Measurements from ENCODE around the gene PPM1F. TPM values are rescaled to one million over a fixed set of nuclear protein-coding genes. Genes with fewer than 3 reads are reported as not detected.
A peak's percentile ranks its signal among the peaks of the same experiment; 100 is the strongest.

PPM1F gene, protein sequence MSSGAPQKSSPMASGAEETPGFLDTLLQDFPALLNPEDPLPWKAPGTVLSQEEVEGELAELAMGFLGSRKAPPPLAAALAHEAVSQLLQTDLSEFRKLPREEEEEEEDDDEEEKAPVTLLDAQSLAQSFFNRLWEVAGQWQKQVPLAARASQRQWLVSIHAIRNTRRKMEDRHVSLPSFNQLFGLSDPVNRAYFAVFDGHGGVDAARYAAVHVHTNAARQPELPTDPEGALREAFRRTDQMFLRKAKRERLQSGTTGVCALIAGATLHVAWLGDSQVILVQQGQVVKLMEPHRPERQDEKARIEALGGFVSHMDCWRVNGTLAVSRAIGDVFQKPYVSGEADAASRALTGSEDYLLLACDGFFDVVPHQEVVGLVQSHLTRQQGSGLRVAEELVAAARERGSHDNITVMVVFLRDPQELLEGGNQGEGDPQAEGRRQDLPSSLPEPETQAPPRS
- 10 to 100 TPM; 12.3 to 23.1 (median 16.3) TPM for total RNA-seq

DNA sequence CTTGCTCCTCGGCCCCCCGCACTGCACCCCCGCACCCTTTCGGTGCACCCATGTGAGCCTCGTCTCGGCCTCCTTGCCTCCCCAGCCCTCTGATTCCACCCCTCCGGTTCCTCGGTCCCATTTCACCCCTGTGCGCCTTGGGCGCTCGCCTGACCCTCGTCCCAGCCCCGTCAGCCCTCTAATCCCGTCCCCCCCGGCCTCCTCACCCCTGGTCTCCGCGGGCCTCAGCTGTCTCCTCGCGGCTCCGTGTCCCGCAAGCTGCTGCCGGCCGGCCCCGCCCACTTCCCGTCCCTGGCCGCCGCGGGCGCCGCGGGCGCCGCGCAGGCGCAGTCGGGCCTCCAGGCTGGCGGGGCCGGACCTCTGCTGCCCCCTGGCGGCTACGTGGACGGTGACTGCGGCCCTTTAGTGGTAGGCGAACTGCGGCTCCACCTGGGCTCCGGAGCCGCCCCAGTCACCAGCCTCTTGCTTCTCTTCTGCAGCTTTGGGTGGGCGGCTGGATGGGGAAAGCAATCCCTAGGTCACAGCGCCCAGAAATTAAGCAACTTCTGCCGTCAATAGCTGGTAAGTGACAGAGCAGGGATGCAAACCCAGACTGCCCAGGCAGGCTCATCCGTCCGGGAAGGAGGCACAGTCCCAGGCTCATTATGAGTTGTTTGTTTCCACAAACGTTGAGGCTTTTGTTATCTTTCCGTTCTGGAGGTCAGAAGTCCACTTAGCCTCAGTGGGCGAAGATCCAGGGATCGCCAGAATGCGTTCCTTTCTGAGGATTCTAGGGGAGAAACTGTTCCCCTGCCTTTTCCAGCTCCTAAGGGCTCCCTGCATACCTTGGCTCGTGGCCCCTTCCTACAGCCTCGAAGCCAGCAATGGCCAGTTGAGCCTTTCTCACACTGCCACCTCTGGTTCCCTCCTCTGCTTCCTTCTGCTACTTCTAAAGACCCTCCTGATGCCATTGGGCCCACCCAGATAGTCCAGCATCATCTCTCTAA is at the start of gene PPM1F:
Gene PPM1F, minus strand, starts transcription at position 263 of the 986 bp plus-strand sequence. CDS start 6,800 bp downstream, outside the sequence.
- 15 to 90% (median 63%) methylated on average over 2 to 9 of the region's 58 CpGs; no CpG with 5 or more reads in 3 of the 10 experiments for WGBS, 10 experiments
- H3K4me3 ChIP-seq = peak within 1 kb of the TSS; percentile 58 to 94 (median 78)
- ATAC-seq (replicated peaks in 6 of 8) = peak; percentile 70 to 91 (median 84)
- in situ Hi-C loops (cut with MboI; ENCODE audit: low pct_unique_long_range_greater_than_20kb in 2 of 9, low sequenced_read_pairs in 9 of 9, unreplicated experiment in 9 of 9) = no loop called here
- H3K27ac ChIP-seq = peak within 1 kb of the TSS; percentile 34 to 70
- peaks cover 7% of the 10 kb centered on the region in 2 donors for H3K4me1 ChIP-seq (replicated peaks in 1 of 2)

DNA sequence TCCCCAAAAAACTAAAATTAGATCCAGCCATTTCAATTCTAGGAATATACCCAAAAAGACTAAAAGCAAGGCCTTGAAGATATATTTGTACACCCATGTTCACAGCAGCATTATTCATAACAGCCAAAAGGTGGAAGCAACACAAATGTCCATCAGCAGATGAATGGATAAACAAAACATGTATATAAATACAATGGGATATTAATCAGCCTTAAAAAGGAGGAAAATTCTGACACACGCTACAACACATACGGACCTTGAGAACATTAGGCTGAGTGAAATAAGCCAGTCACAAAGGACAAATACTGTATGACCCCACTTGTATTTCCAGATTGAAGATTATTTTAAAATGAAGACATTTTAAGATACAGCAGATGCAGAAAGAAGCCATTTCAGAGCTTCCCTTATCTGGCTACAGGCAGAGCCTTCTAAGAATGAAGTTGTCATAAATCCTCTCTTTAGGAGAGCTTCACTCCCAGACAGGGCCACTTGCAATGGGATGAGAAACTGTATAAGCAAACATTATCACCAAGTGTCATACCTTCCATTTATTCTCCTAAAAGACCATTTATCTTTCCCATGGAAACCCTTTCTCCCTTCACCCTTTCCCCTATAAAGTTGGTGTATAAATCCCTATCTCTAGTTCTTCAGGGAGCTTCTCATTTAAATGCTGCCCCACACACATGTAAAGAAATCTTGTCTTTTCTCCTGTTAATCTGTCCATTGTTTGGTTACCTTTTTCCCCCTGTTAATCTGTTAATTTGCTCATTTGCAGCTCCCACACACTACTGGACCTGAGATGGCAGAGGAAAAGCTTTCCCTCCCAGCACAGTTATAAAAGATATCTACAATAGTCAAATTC is 49.2 kb upstream of the PPM1F start:
- no peaks in the 10 kb centered on the region for H3K4me1 ChIP-seq (replicated peaks in 1 of 2)
- in situ Hi-C loops (cut with MboI; ENCODE audit: low pct_unique_long_range_greater_than_20kb in 2 of 9, low sequenced_read_pairs in 9 of 9, unreplicated experiment in 9 of 9) = no loop called here
- peak overlapping the region; percentile 17 to 23 for H3K27ac ChIP-seq
- ATAC-seq (replicated peaks in 6 of 8) = no peak
- 60 to 95% (median 81%) methylated on average over 1 to 2 of the region's 2 CpGs; no CpG with 5 or more reads in 4 of the 10 experiments for WGBS, 10 experiments
- H3K4me3 ChIP-seq = no peak overlapping the region

DNA sequence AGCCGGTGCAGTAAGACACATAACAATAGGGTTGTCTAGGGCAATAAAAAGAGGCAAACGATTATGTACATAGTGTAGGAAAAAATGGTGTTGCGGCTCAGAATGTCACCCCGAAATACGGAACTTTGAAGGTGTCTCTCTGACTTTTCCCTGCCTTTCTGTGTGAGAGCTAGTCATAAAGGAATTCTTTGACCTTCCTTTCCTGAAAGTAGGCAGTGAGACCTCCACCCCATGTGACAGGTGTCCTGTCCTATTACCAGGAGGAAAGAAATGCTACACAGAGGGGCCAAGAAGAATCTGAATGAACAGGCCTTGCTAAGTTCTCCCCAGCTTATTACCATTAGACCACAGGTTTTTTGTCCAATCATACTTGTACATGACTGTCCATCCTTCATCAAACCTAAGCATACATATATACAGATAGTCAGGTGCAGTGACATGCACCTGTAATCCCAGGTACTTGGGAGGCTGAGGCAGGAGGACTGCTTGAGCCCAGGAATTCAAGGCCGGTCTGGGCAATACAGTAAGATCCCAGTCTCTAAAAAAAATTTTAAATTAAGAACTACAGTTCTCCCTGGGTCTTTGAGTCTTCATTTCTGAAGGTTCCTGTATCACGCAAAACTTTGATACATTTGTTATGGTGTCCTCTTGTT is 46.1 kb upstream of the PPM1F start:
- 36 to 94% (median 61%) methylated on average over 1 to 7 of the region's 7 CpGs for WGBS, 10 experiments
- Histone ChIP-seq H3K4me3 (no peak overlapping the region), H3K4me1 (replicated peaks in 1 of 2) (no peaks in the 10 kb centered on the region), H3K27ac (no peak overlapping the region)
- no peak for ATAC-seq (replicated peaks in 6 of 8)
- in situ Hi-C loops (cut with MboI; ENCODE audit: low pct_unique_long_range_greater_than_20kb in 2 of 9, low sequenced_read_pairs in 9 of 9, unreplicated experiment in 9 of 9) = no loop called here

DNA sequence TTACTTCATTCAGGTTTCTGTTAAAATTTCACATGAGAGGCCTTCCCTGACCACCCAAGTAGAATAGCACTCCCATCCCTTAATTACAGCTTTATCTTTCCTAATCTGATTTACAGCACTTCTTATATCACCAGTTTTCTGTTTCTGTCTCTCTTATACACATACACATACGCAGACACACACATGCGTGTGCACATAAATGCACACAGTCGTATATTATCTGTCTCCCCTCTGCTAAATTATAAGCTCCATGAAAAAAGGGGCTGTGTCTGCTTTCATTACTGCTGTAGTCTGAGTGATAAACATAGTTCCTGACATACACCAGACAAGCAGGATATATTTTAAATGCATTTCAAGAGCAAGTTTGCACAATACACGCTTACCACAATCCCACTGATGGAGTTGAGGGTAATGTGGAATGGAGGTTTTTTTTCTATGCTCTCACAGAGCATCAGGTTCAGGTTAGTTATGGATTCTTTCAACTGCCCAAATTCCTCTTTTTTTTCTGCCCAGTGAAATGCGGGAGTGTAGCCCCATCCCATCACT is 43.6 kb upstream of the PPM1F start:
- WGBS, 10 experiments = 55 to 100% (median 73%) methylated on average over 1 to 5 of the region's 5 CpGs; no CpG with 5 or more reads in 1 of the 10 experiments
- ATAC-seq (replicated peaks in 6 of 8) = no peak
- in situ Hi-C loops (cut with MboI; ENCODE audit: low pct_unique_long_range_greater_than_20kb in 2 of 9, low sequenced_read_pairs in 9 of 9, unreplicated experiment in 9 of 9) = no loop called here
- H3K4me1 ChIP-seq (replicated peaks in 1 of 2) = no peaks in the 10 kb centered on the region
- peak overlapping the region in 1 of 2 donors; percentile 25 for H3K27ac ChIP-seq
- H3K4me3 ChIP-seq = no peak overlapping the region

DNA sequence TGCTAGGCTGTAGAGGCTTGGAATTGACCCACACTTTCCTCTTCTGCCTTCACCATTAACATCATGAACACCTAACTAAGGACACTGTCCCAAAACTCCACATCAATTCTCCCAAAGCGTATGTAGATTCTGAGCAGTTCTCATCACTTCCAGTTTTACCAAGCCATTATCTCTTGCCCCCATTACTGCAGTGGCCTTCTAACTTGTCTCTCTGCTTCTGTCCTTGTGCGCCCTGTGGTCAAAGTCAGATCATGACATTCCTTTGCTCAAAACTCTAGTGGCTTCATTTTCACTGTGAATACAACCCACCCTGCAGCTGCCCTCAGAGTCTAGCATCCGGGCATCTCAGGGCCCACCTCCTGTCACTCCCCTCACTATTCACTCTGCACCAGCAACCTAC is 43.0 kb upstream of the PPM1F start:
- WGBS, 10 experiments = 63 to 100% (median 89%) methylated on average over 1 to 3 of the region's 3 CpGs; no CpG with 5 or more reads in 3 of the 10 experiments
- Histone ChIP-seq H3K4me1 (replicated peaks in 1 of 2) (no peaks in the 10 kb centered on the region), H3K4me3 (no peak overlapping the region), H3K27ac (peak overlapping the region in 1 of 2 donors; percentile 22)
- in situ Hi-C loops (cut with MboI; ENCODE audit: low pct_unique_long_range_greater_than_20kb in 2 of 9, low sequenced_read_pairs in 9 of 9, unreplicated experiment in 9 of 9) = no loop called here
- no peak for ATAC-seq (replicated peaks in 6 of 8)

DNA sequence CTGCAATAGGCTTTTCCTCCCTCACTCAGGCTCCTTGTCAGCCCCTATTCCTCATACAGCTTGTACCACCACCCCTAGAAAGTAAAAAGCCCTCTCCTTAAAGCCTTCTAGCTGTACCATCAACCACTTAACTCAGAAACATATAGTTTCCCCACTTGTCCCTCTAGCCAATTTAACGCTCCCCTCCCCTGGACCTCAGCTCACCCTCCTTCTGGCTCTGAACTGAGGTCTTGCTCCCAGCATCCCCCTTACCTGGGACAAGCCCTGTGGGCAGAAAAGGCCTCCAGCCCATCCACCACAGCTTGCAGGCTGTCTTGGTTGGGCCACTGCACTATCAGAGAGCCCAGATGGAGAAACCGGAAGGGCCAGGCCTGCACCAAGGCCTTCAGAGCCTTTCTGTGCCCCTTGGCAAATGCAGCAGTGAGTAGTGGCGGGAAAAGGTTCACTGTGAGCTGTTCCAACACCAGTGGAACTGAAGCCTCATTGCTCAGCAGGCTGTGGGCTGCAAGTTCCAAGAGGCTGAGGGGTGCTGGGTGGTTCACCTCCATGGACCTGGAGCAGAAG is 42.3 kb upstream of the PPM1F start:
- Histone ChIP-seq H3K4me1 (replicated peaks in 1 of 2) (no peaks in the 10 kb centered on the region), H3K4me3 (no peak overlapping the region), H3K27ac (peak overlapping the region; percentile 20 to 22)
- 30 to 100% (median 62%) methylated on average over 2 to 3 of the region's 3 CpGs; no CpG with 5 or more reads in 6 of the 10 experiments for WGBS, 10 experiments
- in situ Hi-C loops (cut with MboI; ENCODE audit: low pct_unique_long_range_greater_than_20kb in 2 of 9, low sequenced_read_pairs in 9 of 9, unreplicated experiment in 9 of 9) = no loop called here
- ATAC-seq (replicated peaks in 6 of 8) = no peak

DNA sequence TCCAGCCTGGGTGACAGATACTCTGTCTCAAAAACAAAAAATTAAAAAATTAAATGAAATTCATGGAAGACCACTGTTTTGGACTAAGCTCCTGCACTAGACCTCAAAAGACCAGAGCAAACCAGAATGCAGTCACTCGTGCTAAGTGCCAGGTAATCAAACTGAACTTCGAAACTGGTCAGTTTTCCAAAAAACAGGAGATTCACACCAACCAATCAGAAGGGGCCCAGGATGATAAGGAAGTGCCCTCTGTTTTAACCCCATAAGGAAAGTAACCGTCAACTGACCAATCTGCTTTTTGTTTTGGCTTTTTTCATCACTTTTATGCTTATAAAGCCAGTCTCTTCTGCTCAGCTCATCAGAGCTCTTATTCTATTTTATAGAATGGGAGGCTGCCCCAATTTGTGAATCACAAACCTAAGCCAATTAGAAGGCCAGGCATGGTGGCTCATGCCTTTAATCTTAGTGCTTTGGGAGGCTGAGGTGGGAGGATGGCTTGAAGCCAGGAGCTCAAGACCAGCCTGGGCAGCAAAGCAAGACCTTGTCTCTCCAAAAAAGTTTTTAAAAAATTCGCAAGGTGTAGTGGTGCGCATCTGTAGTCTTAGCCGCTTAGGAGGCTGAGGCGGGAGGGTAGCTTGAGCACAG is 40.1 kb upstream of the PPM1F start:
- Histone ChIP-seq H3K4me1 (replicated peaks in 1 of 2) (no peaks in the 10 kb centered on the region), H3K27ac (peak overlapping the region in 1 of 2 donors; percentile 44), H3K4me3 (no peak overlapping the region)
- ATAC-seq (replicated peaks in 6 of 8) = no peak
- in situ Hi-C loops (cut with MboI; ENCODE audit: low pct_unique_long_range_greater_than_20kb in 2 of 9, low sequenced_read_pairs in 9 of 9, unreplicated experiment in 9 of 9) = no loop called here
- WGBS, 10 experiments = 48 to 93% (median 75%) methylated on average over 1 to 7 of the region's 7 CpGs; no CpG with 5 or more reads in 2 of the 10 experiments

DNA sequence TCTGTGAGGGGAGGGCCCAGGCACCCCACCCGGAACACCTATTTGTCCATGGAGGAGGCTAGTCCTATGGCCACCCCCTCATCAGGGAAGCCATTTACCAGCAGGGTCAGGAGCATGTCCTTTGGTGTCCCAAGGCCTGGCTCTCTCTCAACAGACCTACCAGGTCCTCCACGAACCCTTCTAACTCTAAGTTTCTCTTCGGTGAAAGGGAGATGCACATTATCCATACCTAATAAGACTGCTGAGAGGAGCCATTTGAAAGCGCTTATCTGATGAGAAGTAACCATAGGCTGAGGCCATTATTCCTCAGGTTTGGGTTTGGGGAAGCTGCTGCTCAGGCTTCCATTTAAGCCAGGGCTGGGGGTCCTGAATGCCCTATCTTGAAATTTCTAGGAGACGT is 39.1 kb upstream of the PPM1F start:
- in situ Hi-C loops (cut with MboI; ENCODE audit: low pct_unique_long_range_greater_than_20kb in 2 of 9, low sequenced_read_pairs in 9 of 9, unreplicated experiment in 9 of 9) = no loop called here
- Histone ChIP-seq H3K4me1 (replicated peaks in 1 of 2) (no peaks in the 10 kb centered on the region), H3K4me3 (no peak overlapping the region), H3K27ac (no peak overlapping the region)
- 33 to 100% (median 72%) methylated on average over 1 to 4 of the region's 5 CpGs; no CpG with 5 or more reads in 3 of the 10 experiments for WGBS, 10 experiments
- ATAC-seq (replicated peaks in 6 of 8) = no peak

DNA sequence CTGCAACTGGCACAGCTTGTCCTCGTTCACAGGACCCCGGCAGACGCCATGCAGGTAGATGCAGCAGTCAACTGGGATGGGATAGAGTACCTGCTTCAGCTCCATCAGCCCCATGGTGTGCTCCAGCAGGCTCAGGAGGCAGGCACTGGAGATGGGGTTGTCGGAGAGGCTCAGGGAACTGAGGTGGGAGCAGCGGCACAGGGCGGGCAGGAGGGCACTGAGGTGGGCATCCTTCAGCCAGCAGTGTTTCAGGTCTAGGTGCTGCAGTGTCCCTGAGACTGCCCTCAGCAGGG is 38.6 kb upstream of the PPM1F start:
- in situ Hi-C loops (cut with MboI; ENCODE audit: low pct_unique_long_range_greater_than_20kb in 2 of 9, low sequenced_read_pairs in 9 of 9, unreplicated experiment in 9 of 9) = no loop called here
- 0 to 100% (median 80%) methylated on average over 1 to 5 of the region's 6 CpGs; no CpG with 5 or more reads in 5 of the 10 experiments for WGBS, 10 experiments
- H3K4me3 ChIP-seq = no peak overlapping the region
- H3K4me1 ChIP-seq (replicated peaks in 1 of 2) = no peaks in the 10 kb centered on the region
- no peak overlapping the region for H3K27ac ChIP-seq
- ATAC-seq (replicated peaks in 6 of 8) = no peak

DNA sequence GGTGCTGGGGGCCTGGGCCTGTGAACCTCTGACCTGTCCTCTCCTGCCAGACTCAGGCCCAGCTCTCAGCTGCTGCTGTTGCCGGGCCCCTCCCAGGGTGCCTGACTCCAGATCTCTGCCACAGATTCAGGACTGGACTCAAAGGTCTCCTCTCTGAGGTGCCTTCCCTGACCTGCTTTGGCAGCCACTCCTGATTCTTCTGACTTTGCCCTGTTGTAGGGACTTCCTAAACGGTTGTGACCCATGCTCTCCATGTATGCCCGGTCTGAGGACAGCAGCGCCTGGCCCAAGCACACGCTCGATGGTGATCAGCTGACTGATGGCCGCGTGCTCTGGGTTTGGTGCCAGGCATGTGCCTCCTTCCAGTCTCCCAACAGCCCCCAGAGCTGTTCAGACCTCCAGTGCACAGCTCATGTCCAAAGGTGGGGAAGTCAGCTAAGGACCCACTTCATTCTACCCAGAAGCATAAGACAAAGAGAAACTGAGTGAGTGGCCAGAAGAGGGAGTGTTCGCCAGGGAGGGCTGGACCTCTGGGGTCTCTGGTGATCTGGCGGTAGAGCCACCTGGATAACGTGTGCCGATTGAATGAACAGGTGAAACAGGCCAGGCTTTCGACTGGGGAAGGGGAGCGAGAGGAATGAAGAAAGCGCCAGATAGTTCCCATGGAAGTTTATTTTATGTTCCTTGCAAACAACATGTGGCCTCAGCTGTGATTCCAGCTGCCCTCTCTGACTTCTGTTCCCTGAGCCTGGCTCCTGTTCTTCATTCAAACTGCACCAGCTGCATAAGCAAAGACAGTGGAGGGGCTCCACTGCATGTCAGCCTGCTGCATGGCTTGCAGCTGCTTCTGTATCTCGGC is 38.0 kb upstream of the PPM1F start:
- ATAC-seq (replicated peaks in 6 of 8) = peak in 2 of 8 experiments; percentile 45 to 50
- in situ Hi-C loops (cut with MboI; ENCODE audit: low pct_unique_long_range_greater_than_20kb in 2 of 9, low sequenced_read_pairs in 9 of 9, unreplicated experiment in 9 of 9) = no loop called here
- Histone ChIP-seq H3K27ac (peak overlapping the region in 1 of 2 donors; percentile 10), H3K4me3 (no peak overlapping the region), H3K4me1 (replicated peaks in 1 of 2) (no peaks in the 10 kb centered on the region)
- WGBS, 10 experiments = 27 to 100% (median 65%) methylated on average over 2 to 6 of the region's 16 CpGs; no CpG with 5 or more reads in 3 of the 10 experiments

Measured in motor neuron (in vitro differentiated cells).